Natural killer cell (primary cell): ENCODE measurements around the gene ZNF827. TPM values are rescaled to one million over a fixed set of nuclear protein-coding genes. Genes with fewer than 3 reads are reported as not detected.

ENCODE experiments used
- ATAC-seq, 3 donors: fragments of 150-1000 bp in 2 of 3; fragments of 200-7000 bp in 1 of 3; cut with Tn5 transposase; 1 replicate in 1 of 3; 2 replicates in 2 of 3; pipeline ENCODE4 v1.10.0; 2021; ENCODE audit warnings: mild to moderate bottlenecking in 2 of 3, moderate library complexity in 2 of 3
- DNase-seq, 2 donors: peaks; one replicate each; pipeline versions ENCODE4 v3.0.0 to v3.0.0-alpha.2; 2013 to 2021; ENCODE audit warnings: mixed read lengths in 1 of 2
- H3K27ac ChIP-seq: one replicate; pipeline ENCODE4 v1.5.1; 2013; ENCODE audit warnings: mild to moderate bottlenecking, low read length
- H3K27me3 ChIP-seq: one replicate; pipeline ENCODE4 v1.6.1; 2013; ENCODE audit warnings: low read length; ENCODE audit not compliant: control insufficient read depth, insufficient read depth
- H3K36me3 ChIP-seq: one replicate; pipeline ENCODE4 v1.6.1; 2013; ENCODE audit warnings: low read length; ENCODE audit not compliant: control insufficient read depth, insufficient read depth
- H3K4me1 ChIP-seq: one replicate; pipeline ENCODE4 v1.6.1; 2013; ENCODE audit warnings: low read length; ENCODE audit not compliant: control insufficient read depth, insufficient read depth
- H3K4me3 ChIP-seq: one replicate; pipeline ENCODE4 v1.5.1; 2013; ENCODE audit warnings: low read length
- H3K9me3 ChIP-seq: one replicate; pipeline ENCODE4 v1.6.1; 2013; ENCODE audit warnings: low read length; ENCODE audit not compliant: control insufficient read depth, insufficient read depth
- H3K27ac Mint-ChIP-seq, 2 donors: one replicate each; pipeline ENCODE4 v1.8.0; 2022; ENCODE audit warnings: mild to moderate bottlenecking in 2 of 2, mixed read lengths in 2 of 2, moderate library complexity in 1 of 2
- H3K27me3 Mint-ChIP-seq, 2 donors: one replicate each; pipeline ENCODE4 v1.8.0; 2022; ENCODE audit warnings: low read depth in 2 of 2, mixed read lengths in 2 of 2
- H3K36me3 Mint-ChIP-seq: one replicate; pipeline ENCODE4 v1.8.0; 2022; ENCODE audit warnings: mixed read lengths
- H3K4me1 Mint-ChIP-seq, 2 donors: one replicate each; pipeline ENCODE4 v1.8.0; 2022; ENCODE audit warnings: mixed read lengths in 2 of 2
- H3K4me3 Mint-ChIP-seq: one replicate; pipeline ENCODE4 v1.8.0; 2022; ENCODE audit warnings: mild to moderate bottlenecking, moderate library complexity, mixed read lengths
- H3K9me3 Mint-ChIP-seq, 2 donors: one replicate each; pipeline ENCODE4 v1.8.0; 2022; ENCODE audit warnings: mixed read lengths in 2 of 2
- CTCF ChIP-seq: fragments of 200-600 bp; IDR thresholded peaks from one replicate; pipeline ENCODE4 v1.8.0; 2022; ENCODE audit warnings: antibody characterized with exemption
- WGBS: methylation state at CpG from one replicate; pipeline ENCODE4 v1.1.7; 2013; ENCODE audit warnings: missing lambda C conversion rate; ENCODE audit not compliant: insufficient coverage; 5-methylcytosine and 5-hydroxymethylcytosine counted together
- intact Hi-C: fragments of 100-400 bp; cut with micrococcal nuclease; formaldehyde crosslinking; loops from one replicate; pipeline ENCODE4 v1.14.2; 2022
- total RNA-seq, 4 donors: library from RNA; stranded (reverse); fragments of 120-200 nt in 1 of 4; gene quantifications; one replicate each; pipeline versions ENCODE4 v1.2.3 to v1.2.4, GENCODE V29; 2013 to 2022

Gene ZNF827
- total RNA-seq, 3 donors from 2014 or later (not counting 1 experiment from before 2014, with no cell fraction given) = 25.8 to 35.5 (median 32.9) TPM

GRCh38 chr4:145935253-145936141 lies 3.1 kb downstream of the ZNF827 start:
- H3K27me3 Mint-ChIP-seq = peaks cover 0 to 3% of the 10 kb centered on the region in 2 donors
- 11% methylated on average over 16 of the region's 18 CpGs for WGBS
- H3K4me3 Mint-ChIP-seq = peak overlapping the region; percentile 88
- H3K4me1 Mint-ChIP-seq = peaks cover 36 to 49% of the 10 kb centered on the region in 2 donors
- peak overlapping the region; percentile 86 to 94 for H3K27ac Mint-ChIP-seq
- Histone ChIP-seq H3K4me1 (peaks cover 16% of the 10 kb centered on the region), H3K27me3 (no peaks in the 10 kb centered on the region), H3K9me3 (no peaks in the 10 kb centered on the region), H3K4me3 (peak overlapping the region; percentile 93), H3K27ac (peak overlapping the region; percentile 74), H3K36me3 (no peaks in the 10 kb centered on the region)
- DNase-seq = peak in 1 of 2 donors; percentile 50
- TF ChIP-seq CTCF = no peak
- intact Hi-C loops = loop anchor here (5.0 to 10.0 kb wide), 2 partner anchors 239 to 753 kb away; partner anchors contain the start of genes LSM6 and OTUD4
- ATAC-seq = no peak
- no peaks in the 10 kb centered on the region for H3K9me3 Mint-ChIP-seq
- H3K36me3 Mint-ChIP-seq = no peaks in the 10 kb centered on the region

- Mint-ChIP-seq H3K4me3 (peak overlapping the region; percentile 88), H3K36me3 (no peaks in the 10 kb centered on the region), H3K27ac (peak overlapping the region; percentile 86 to 94), H3K9me3 (no peaks in the 10 kb centered on the region), H3K27me3 (peaks cover 0 to 3% of the 10 kb centered on the region in 2 donors), H3K4me1 (peaks cover 43 to 56% of the 10 kb centered on the region in 2 donors)
- intact Hi-C loops = loop anchor here (5.0 to 10.0 kb wide), 2 partner anchors 240 to 752 kb away; partner anchors contain the start of genes LSM6 and OTUD4
- no peaks in the 10 kb centered on the region for H3K36me3 ChIP-seq
- DNase-seq (peak in 1 of 2 donors; percentile 5), ATAC-seq (no peak)
- 77% methylated on average over 3 of the region's 3 CpGs for WGBS
- no peak for TF ChIP-seq CTCF
- no peak overlapping the region for H3K27ac ChIP-seq
- no peak overlapping the region for H3K4me3 ChIP-seq
- no peaks in the 10 kb centered on the region for H3K9me3 ChIP-seq
- H3K27me3 ChIP-seq = no peaks in the 10 kb centered on the region
- H3K4me1 ChIP-seq = peaks cover 16% of the 10 kb centered on the region
Observed at GRCh38 chr4:145934434-145935047, 4.1 kb downstream of the ZNF827 start.

- H3K9me3 Mint-ChIP-seq = no peaks in the 10 kb centered on the region
- Histone ChIP-seq H3K27me3 (no peaks in the 10 kb centered on the region), H3K9me3 (no peaks in the 10 kb centered on the region), H3K27ac (no peak overlapping the region), H3K4me1 (peaks cover 10% of the 10 kb centered on the region), H3K4me3 (no peak overlapping the region), H3K36me3 (no peaks in the 10 kb centered on the region)
- WGBS = 43% methylated on average over 1 of the region's 2 CpGs
- H3K4me1 Mint-ChIP-seq = peaks cover 33 to 47% of the 10 kb centered on the region in 2 donors
- H3K27me3 Mint-ChIP-seq = no peaks in the 10 kb centered on the region
- TF ChIP-seq CTCF = no peak
- H3K4me3 Mint-ChIP-seq = no peak overlapping the region
- no peak overlapping the region for H3K27ac Mint-ChIP-seq
- no peak for ATAC-seq
- intact Hi-C loops = loop anchor here (10.0 kb wide), 1 partner anchor 242 kb away; the partner anchor contains the start of gene LSM6
- no peak for DNase-seq
- no peaks in the 10 kb centered on the region for H3K36me3 Mint-ChIP-seq
Observed at GRCh38 chr4:145933134-145933533, 5.5 kb downstream of the ZNF827 start.
